ENCODE results near the gene KRTAP5-10.
"Not testable (repeated sequence)": the region's sequence is repeated elsewhere in the genome, so short reads cannot be mapped to it uniquely, and the experiment has no call there.

Gene KRTAP5-10

GRCh38 chr11:71613931-71614330 lies 48.6 kb downstream of the KRTAP5-10 start:
- DNase-seq, result not testable (repeated sequence)

- not testable (repeated sequence) for DNase-seq
Observed at GRCh38 chr11:71614366-71614917, 49.1 kb downstream of the KRTAP5-10 start.

DNA sequence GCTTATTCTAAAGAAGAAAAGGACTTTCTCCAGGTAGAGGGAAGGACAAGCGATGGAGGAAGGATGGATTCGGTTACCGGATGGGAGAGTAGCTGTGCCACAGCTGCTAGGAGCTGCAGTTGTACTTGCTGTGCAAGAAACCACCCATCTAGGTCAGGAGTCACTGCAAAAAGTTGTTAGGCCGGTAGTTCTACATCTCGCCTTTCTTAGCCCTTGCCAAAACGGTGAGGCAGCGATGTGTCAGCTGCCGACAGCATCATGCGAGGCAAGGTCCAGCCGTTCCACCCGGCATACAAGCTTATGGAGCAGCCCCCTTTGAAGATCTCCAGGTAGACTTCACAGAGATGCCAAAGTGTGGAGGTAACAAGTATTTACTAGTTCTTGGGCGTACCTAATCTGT lies 49.6 kb downstream of the KRTAP5-10 start:
- not testable (repeated sequence) for DNase-seq
